Testis (tissue), 3 donors: ENCODE measurements around the gene AGPAT2. TPM values are rescaled to one million over a fixed set of nuclear protein-coding genes. Genes with fewer than 3 reads are reported as not detected.

Source experiments
- DNase-seq: peaks from one replicate; pipeline ENCODE4 v3.0.0-alpha.2; 2019
- H3K27ac ChIP-seq, 2 donors: fragments of 200-600 bp; sonication (generic); one replicate each; pipeline ENCODE4 v1.5.1; 2019
- H3K27me3 ChIP-seq: fragments of 200-600 bp; sonication (generic); one replicate; pipeline ENCODE4 v1.5.1; 2019
- H3K36me3 ChIP-seq: fragments of 200-600 bp; sonication (generic); one replicate; pipeline ENCODE4 v1.5.1; 2017; ENCODE audit warnings: low read depth; ENCODE audit errors: missing control alignments
- H3K4me1 ChIP-seq: fragments of 200-600 bp; sonication (generic); one replicate; pipeline ENCODE4 v1.5.1; 2019
- H3K4me3 ChIP-seq, 2 donors: fragments of 200-600 bp; sonication (generic); one replicate each; pipeline ENCODE4 v1.5.1; 2017 to 2019
- H3K9me3 ChIP-seq: fragments of 200-600 bp; sonication (generic); one replicate; pipeline ENCODE4 v1.5.1; 2017
- POLR2A ChIP-seq: fragments of 450-650 bp; IDR thresholded peaks from one replicate; pipeline ENCODE4 v1.6.1; 2017; ENCODE audit warnings: antibody characterized with exemption, mild to moderate bottlenecking, moderate library complexity
- WGBS, 2 donors: methylation state at CpG; one replicate each; pipeline ENCODE4 v1.1.5; 2018; 5-methylcytosine and 5-hydroxymethylcytosine counted together
- intact Hi-C: fragments of 100-400 bp; cut with DNase I; formaldehyde crosslinking; loops from one replicate; pipeline ENCODE4 v1.15.1; 2023; ENCODE audit warnings: low total_unique reads
- polyA plus RNA-seq: library from polyadenylated mRNA; stranded (reverse); fragments of 350-450 nt; fragmentation: Illumina TruSeq; extraction: RNeasy Lipid Tissue Mini Kit (QIAGEN cat#74804); gene quantifications from one replicate; pipeline ENCODE4 v1.2.3, GENCODE V29; 2014; ENCODE audit warnings: low read depth, low replicate concordance; ENCODE audit not compliant: insufficient read depth
- total RNA-seq, 2 donors: library from RNA; depleted of rRNA; stranded (reverse); fragments of >200 nt; gene quantifications; one replicate each; pipeline ENCODE4 v1.2.3, GENCODE V29; 2016
- TF ChIP-seq, protein P1 (sequence below), 3 experiments: fragments of 450-650 bp in 2 of 3; fragments of 200-600 bp in 1 of 3; sonication (generic) in 1 of 3; IDR thresholded peaks; one replicate each; pipeline ENCODE4 v1.5.1; 2016 to 2019; ENCODE audit warnings: antibody characterized with exemption in 3 of 3, mild to moderate bottlenecking in 2 of 3, moderate library complexity in 1 of 3

The AGPAT2 gene
- total and polyA plus RNA-seq, 3 donors from 2014 or later, result 34.2 to 52.7 (median 46.6) TPM

DNA sequence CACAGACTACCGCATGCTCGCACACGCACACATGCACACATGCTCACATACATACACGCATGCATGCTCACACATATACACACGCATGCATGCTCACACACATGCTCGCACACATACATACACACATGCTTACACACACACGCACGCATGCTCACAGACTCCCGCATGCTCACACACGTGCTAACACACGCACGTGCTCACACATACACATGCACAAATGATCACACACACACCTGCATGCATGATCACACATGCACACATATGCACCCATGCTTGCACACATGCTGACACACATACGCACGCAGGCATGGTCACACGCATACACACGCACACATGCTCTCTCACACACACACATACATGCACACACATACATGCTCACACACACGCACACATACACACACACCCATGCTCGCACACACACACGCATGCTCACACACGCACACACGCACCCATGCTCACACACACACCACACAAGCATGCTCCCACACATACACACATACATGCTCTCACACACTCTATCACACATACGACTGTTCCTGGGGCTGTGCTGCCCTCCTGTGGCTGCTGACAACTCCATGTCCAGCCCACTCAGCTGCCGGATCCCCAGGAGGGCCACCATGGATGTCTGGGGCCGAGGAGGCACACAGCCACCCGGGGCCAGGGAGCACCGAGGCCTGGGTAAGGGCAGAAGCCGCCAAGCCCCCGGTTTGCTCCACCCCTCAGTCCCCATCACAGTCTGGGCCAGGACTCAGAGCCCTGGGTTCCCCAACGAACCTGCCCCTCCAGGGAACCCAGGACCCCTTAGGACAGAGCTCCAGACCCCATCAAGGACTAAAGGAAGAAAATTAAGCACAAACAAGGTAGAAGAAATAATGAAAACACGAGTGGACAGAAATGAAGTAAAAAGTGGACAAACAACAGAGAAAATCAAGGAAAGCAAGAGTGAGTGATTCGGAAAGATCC, 55.9 kb downstream of the AGPAT2 start:
- TF ChIP-seq POLR2A, result no peak
- TF ChIP-seq, protein P1, sequence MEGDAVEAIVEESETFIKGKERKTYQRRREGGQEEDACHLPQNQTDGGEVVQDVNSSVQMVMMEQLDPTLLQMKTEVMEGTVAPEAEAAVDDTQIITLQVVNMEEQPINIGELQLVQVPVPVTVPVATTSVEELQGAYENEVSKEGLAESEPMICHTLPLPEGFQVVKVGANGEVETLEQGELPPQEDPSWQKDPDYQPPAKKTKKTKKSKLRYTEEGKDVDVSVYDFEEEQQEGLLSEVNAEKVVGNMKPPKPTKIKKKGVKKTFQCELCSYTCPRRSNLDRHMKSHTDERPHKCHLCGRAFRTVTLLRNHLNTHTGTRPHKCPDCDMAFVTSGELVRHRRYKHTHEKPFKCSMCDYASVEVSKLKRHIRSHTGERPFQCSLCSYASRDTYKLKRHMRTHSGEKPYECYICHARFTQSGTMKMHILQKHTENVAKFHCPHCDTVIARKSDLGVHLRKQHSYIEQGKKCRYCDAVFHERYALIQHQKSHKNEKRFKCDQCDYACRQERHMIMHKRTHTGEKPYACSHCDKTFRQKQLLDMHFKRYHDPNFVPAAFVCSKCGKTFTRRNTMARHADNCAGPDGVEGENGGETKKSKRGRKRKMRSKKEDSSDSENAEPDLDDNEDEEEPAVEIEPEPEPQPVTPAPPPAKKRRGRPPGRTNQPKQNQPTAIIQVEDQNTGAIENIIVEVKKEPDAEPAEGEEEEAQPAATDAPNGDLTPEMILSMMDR (IDR thresholded peaks at IDR 0.05), result peak; percentile 58 to 76 (median 72)

GRCh38 chr9:136630662-136630992, 56.6 kb downstream of the AGPAT2 start:
- no peaks in the 10 kb centered on the region for H3K9me3 ChIP-seq
- no peaks in the 10 kb centered on the region for H3K27me3 ChIP-seq
- H3K36me3 ChIP-seq, result no peaks in the 10 kb centered on the region
- TF ChIP-seq, protein P1 (IDR thresholded peaks at IDR 0.05), result no peak
- TF ChIP-seq POLR2A, result no peak
- H3K4me1 ChIP-seq, result peaks cover 3% of the 10 kb centered on the region
- no peak overlapping the region for H3K27ac ChIP-seq
- intact Hi-C loops, result no loop called here
- 65 to 70% methylated on average over 12 of the region's 12 CpGs for WGBS, 2 donors
- no peak overlapping the region for H3K4me3 ChIP-seq
- no peak for DNase-seq

More for the DNA sequence above, 55.9 kb downstream of the AGPAT2 start:
- H3K9me3 ChIP-seq, result no peaks in the 10 kb centered on the region
- H3K4me1 ChIP-seq, result no peaks in the 10 kb centered on the region
- peak; percentile 79 for DNase-seq
- intact Hi-C loops, result no loop called here
- 53 to 57% methylated on average over 31 of the region's 31 CpGs for WGBS, 2 donors
- no peak overlapping the region for H3K27ac ChIP-seq
- no peaks in the 10 kb centered on the region for H3K27me3 ChIP-seq
- H3K4me3 ChIP-seq, result no peak overlapping the region
- no peaks in the 10 kb centered on the region for H3K36me3 ChIP-seq

GRCh38 chr9:136629879-136630661, 57.2 kb downstream of the AGPAT2 start:
- TF ChIP-seq POLR2A, result no peak
- TF ChIP-seq, protein P1 (IDR thresholded peaks at IDR 0.05), result peak; percentile 24 to 37 (median 30)
- Histone ChIP-seq H3K27ac (no peak overlapping the region), H3K4me3 (no peak overlapping the region), H3K36me3 (no peaks in the 10 kb centered on the region), H3K9me3 (no peaks in the 10 kb centered on the region), H3K27me3 (no peaks in the 10 kb centered on the region), H3K4me1 (peaks cover 8% of the 10 kb centered on the region)
- 57 to 61% methylated on average over 19 of the region's 19 CpGs for WGBS, 2 donors
- intact Hi-C loops, result loop anchor here (5.0 kb wide), 1 partner anchor 143 kb away; no protein-coding TSS in a partner anchor
- DNase-seq, result peak; percentile 61

DNA sequence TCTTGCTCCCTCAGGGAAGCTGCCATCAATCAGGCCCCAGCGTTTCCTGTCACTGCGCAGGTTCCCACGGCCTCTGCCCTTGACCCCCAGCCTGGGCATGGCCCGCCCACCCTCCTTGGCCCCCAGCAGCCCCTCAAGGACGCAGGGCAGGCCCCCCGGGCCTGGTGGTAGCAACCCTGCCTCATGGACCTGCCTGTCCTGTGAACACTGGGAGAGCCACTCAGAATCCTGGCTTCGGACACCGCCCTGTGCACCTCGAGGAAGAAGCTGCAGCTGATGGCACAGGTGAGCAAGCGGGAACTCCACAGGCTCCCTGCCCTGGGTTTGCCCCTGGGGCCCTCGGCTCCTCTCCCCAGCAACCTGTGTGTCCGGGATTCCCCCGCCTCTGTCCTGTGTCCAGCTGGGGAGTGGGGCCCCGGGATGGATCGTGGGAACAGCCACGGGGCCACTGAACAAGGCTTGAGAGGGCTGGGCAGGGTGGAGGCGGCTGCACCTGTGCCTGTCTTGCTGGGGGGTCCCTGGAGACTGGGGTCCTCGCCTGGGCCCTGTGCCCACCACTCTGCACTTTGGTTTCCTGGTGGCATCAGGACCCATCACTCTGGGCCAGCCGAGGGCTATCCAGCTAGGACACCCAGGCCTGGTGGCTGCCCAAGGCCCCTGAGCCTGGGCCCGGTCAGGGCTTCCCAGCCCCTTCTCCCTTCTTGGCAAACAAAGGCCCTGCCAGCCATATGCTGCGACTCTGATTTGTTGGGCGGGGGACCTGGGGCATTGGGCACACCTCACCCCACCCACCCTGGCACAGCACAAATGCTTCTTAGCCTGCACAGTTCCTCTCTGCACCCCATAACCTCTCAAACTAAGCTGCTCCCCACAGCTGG, 58.0 kb downstream of the AGPAT2 start:
- Histone ChIP-seq H3K9me3 (no peaks in the 10 kb centered on the region), H3K4me1 (peaks cover 13% of the 10 kb centered on the region), H3K36me3 (no peaks in the 10 kb centered on the region), H3K4me3 (no peak overlapping the region), H3K27me3 (no peaks in the 10 kb centered on the region), H3K27ac (no peak overlapping the region)
- DNase-seq, result no peak
- WGBS, 2 donors, result 83 to 86% methylated on average over 13 to 19 of the region's 22 CpGs
- intact Hi-C loops, result loop anchor here (5.0 kb wide), 1 partner anchor 142 kb away; no protein-coding TSS in a partner anchor
- TF ChIP-seq POLR2A, result no peak
- TF ChIP-seq, protein P1 (IDR thresholded peaks at IDR 0.05), result no peak
